Vagina (tissue), 2 donors: ENCODE results near the gene FNBP1L. TPM values are rescaled to one million over a fixed set of nuclear protein-coding genes. Genes with fewer than 3 reads are reported as not detected.

Source experiments
- DNase-seq, 2 donors: peaks; one replicate each; pipeline ENCODE4 v3.0.0-alpha.2; 2017; ENCODE audit errors: extremely low spot score in 2 of 2
- H3K27ac ChIP-seq: fragments of 200-600 bp; sonication (generic); one replicate; pipeline ENCODE4 v1.5.1; 2019
- H3K27me3 ChIP-seq: fragments of 200-600 bp; sonication (generic); one replicate; pipeline ENCODE4 v1.5.1; 2019
- H3K36me3 ChIP-seq, 2 donors: fragments of 200-600 bp; sonication (generic); one replicate each; pipeline ENCODE4 v1.5.1; 2017 to 2019
- H3K4me1 ChIP-seq: fragments of 200-600 bp; sonication (generic); one replicate; pipeline ENCODE4 v1.5.1; 2019
- H3K4me3 ChIP-seq, 2 donors: fragments of 200-600 bp; sonication (generic); 1 replicate in 1 of 2; 2 replicates in 1 of 2; pipeline ENCODE4 v1.5.1; 2016 to 2019
- H3K9me3 ChIP-seq: fragments of 200-600 bp; sonication (generic); one replicate; pipeline ENCODE4 v1.5.1; 2019
- CTCF ChIP-seq, 3 experiments: fragments of 450-650 bp in 2 of 3; fragments of 200-600 bp in 1 of 3; sonication (generic) in 1 of 3; IDR thresholded peaks; one replicate each; pipeline ENCODE4 v1.5.1; 2017 to 2019; ENCODE audit warnings: antibody characterized with exemption in 3 of 3, mild to moderate bottlenecking in 2 of 3, moderate library complexity in 2 of 3
- POLR2A ChIP-seq, 2 donors: fragments of 450-650 bp; IDR thresholded peaks; one replicate each; pipeline ENCODE4 v1.6.1; 2017; ENCODE audit warnings: antibody characterized with exemption in 2 of 2, mild to moderate bottlenecking in 2 of 2, moderate library complexity in 2 of 2
- POLR2AphosphoS5 ChIP-seq, 2 donors: sonication (generic); formaldehyde crosslinking; IDR thresholded peaks; one replicate each; pipeline ENCODE4 v1.9.0; 2017; ENCODE audit warnings: antibody characterized with exemption in 2 of 2, mild to moderate bottlenecking in 2 of 2, low read depth in 1 of 2; ENCODE audit not compliant: insufficient read depth in 1 of 2
- intact Hi-C: fragments of 100-400 bp; cut with DNase I; formaldehyde crosslinking; loops from one replicate; pipeline ENCODE4 v1.15.1; 2023
- total RNA-seq: library from RNA; depleted of rRNA; stranded (reverse); fragments of >200 nt; gene quantifications from one replicate; pipeline ENCODE4 v1.2.3, GENCODE V29; 2016

FNBP1L gene
- total RNA-seq, 1 donor from 2014 or later = 16.9 TPM

DNA sequence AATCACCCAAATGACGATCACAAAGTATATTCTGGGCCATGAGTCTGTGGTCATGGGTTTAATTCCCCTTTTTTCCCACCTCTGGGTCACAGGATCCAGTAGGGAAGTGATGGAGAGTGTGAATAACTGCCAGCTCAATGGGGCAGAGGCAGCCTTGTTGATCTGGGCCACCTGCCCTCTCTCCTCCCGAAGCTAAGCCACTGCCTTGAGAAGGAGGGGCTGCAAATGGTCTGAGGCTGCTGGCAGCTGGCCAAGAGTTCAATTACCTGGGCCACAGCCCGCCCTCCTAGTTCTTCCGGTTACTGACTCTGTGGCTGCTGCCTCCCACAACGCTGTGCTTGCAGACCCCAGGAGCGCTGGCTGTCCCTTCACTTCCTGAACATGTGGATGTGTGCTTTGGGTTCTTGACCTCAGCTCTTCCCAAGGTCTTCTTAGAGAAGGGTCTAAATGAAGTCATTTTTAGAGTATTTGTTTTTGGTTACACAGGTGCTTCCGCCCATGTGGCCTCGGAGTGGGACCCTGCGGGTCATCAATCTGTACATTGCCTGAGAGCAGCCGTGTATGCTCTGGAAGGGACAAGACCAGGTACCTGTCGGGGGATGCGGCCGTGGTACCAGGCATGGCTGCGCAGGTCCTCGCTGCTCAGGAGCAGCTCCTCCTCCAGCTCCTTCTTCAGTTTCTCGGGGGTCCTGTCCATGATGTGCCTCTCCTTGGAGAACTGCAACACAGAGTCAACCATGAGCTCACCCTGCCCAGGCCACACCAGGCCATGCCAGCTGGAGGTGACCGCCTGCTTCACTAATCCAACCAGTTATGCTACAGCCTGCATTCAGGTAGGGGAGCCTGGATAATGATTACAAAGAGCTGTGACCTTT is 144.0 kb downstream of the FNBP1L start:
- H3K4me1 ChIP-seq = peaks cover 54% of the 10 kb centered on the region
- peak in 1 of 2 donors; percentile 16 for TF ChIP-seq POLR2AphosphoS5 (IDR thresholded peaks at IDR 0.05; ENCODE audit: insufficient read depth in 1 of 2, low read depth in 1 of 2)
- no peak for TF ChIP-seq POLR2A (IDR thresholded peaks at IDR 0.05)
- no peak overlapping the region for H3K4me3 ChIP-seq
- DNase-seq = no peak
- no peak overlapping the region for H3K27ac ChIP-seq
- H3K27me3 ChIP-seq = no peaks in the 10 kb centered on the region
- peaks cover 0 to 11% of the 10 kb centered on the region in 2 donors for H3K36me3 ChIP-seq
- intact Hi-C loops = no loop called here
- no peaks in the 10 kb centered on the region for H3K9me3 ChIP-seq

- DNase-seq = no peak
- H3K4me1 ChIP-seq = peaks cover 61% of the 10 kb centered on the region
- TF ChIP-seq POLR2AphosphoS5 (IDR thresholded peaks at IDR 0.05; ENCODE audit: insufficient read depth in 1 of 2, low read depth in 1 of 2) (no peak), POLR2A (IDR thresholded peaks at IDR 0.05) (no peak), CTCF (IDR thresholded peaks at IDR 0.05) (no peak)
Measured at GRCh38 chr1:93592551-93592949, 144.6 kb downstream of the FNBP1L start.

GRCh38 chr1:93593854-93594602 is 146.1 kb downstream of the FNBP1L start:
- DNase-seq = no peak
- Histone ChIP-seq H3K4me1 (peaks cover 75% of the 10 kb centered on the region), H3K27me3 (no peaks in the 10 kb centered on the region), H3K4me3 (no peak overlapping the region), H3K9me3 (no peaks in the 10 kb centered on the region), H3K36me3 (peaks cover 0 to 4% of the 10 kb centered on the region in 2 donors), H3K27ac (peak overlapping the region; percentile 5)
- TF ChIP-seq CTCF (IDR thresholded peaks at IDR 0.05) (no peak), POLR2A (IDR thresholded peaks at IDR 0.05) (no peak), POLR2AphosphoS5 (IDR thresholded peaks at IDR 0.05; ENCODE audit: insufficient read depth in 1 of 2, low read depth in 1 of 2) (no peak)
- intact Hi-C loops = no loop called here

More at GRCh38 chr1:93592551-93592949, 144.6 kb downstream of the FNBP1L start:
- H3K27me3 ChIP-seq = no peaks in the 10 kb centered on the region
- H3K36me3 ChIP-seq = peaks cover 0 to 11% of the 10 kb centered on the region in 2 donors
- no peak overlapping the region for H3K4me3 ChIP-seq
- intact Hi-C loops = no loop called here
- H3K9me3 ChIP-seq = no peaks in the 10 kb centered on the region
- no peak overlapping the region for H3K27ac ChIP-seq

DNA sequence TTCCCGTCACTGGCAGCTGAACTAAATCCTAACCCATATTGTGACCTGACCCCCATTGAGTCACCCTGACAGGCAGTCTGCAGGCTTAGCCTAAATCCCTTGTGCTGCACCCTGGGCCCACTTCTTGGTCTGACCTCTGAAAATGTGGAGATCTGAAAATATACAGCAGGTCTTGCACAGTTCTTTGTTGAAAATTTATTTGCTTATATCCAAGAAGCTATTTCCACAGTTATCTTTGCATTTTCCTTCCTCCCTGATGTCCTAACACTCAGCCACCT is 146.6 kb downstream of the FNBP1L start:
- TF ChIP-seq POLR2A (IDR thresholded peaks at IDR 0.05) = no peak
- no peak for TF ChIP-seq CTCF (IDR thresholded peaks at IDR 0.05)
- TF ChIP-seq POLR2AphosphoS5 (IDR thresholded peaks at IDR 0.05; ENCODE audit: insufficient read depth in 1 of 2, low read depth in 1 of 2) = no peak
- intact Hi-C loops = no loop called here
- DNase-seq = no peak
- Histone ChIP-seq H3K4me3 (no peak overlapping the region), H3K27me3 (no peaks in the 10 kb centered on the region), H3K27ac (no peak overlapping the region), H3K36me3 (no peaks in the 10 kb centered on the region), H3K9me3 (no peaks in the 10 kb centered on the region), H3K4me1 (peaks cover 80% of the 10 kb centered on the region)

DNA sequence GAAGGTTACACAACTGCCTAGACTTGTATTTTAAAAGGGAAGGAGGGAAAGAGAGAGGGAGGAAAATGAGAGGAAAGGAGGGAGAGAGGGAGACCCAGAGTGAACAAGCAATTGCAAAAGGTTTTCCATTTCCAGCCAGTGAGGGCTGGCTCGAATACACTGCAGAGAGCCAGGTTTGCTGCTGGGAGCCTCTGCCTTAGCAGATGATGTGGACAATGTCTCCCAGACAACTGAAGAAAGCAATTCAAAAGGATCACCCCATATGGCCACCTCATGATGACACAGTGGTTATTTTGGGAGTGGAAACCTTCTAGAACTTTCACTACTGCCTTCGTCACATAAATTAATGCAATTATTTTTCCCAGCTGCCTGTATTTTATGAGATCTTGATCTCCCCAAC is 147.3 kb downstream of the FNBP1L start:
- Histone ChIP-seq H3K4me3 (no peak overlapping the region), H3K36me3 (no peaks in the 10 kb centered on the region), H3K27me3 (no peaks in the 10 kb centered on the region), H3K4me1 (peaks cover 86% of the 10 kb centered on the region), H3K27ac (no peak overlapping the region), H3K9me3 (no peaks in the 10 kb centered on the region)
- intact Hi-C loops = loop anchor here (5.0 kb wide), 1 partner anchor 1293 kb away; no protein-coding TSS in a partner anchor
- no peak for DNase-seq
- TF ChIP-seq POLR2A (IDR thresholded peaks at IDR 0.05) (no peak), POLR2AphosphoS5 (IDR thresholded peaks at IDR 0.05; ENCODE audit: insufficient read depth in 1 of 2, low read depth in 1 of 2) (no peak), CTCF (IDR thresholded peaks at IDR 0.05) (no peak)
